Measurements from ENCODE around the gene KLHDC4. TPM values are rescaled to one million over a fixed set of nuclear protein-coding genes. Genes with fewer than 3 reads are reported as not detected.
"Not testable (repeated sequence)": the region's sequence is repeated elsewhere in the genome, so short reads cannot be mapped to it uniquely, and the experiment has no call there.

The KLHDC4 gene
- total RNA-seq, 1 donor: 33.4 TPM

- H3K4me3 ChIP-seq (ENCODE audit: low read length): no peak overlapping the region
- H3K9me3 ChIP-seq (ENCODE audit: low read depth, low read length): no peaks in the 10 kb centered on the region
- peaks cover 18% of the 10 kb centered on the region for H3K4me1 ChIP-seq (ENCODE audit: insufficient read depth, low read length)
- H3K27me3 ChIP-seq (ENCODE audit: insufficient read depth, low read length): no peaks in the 10 kb centered on the region
These were observed 43.1 kb downstream of the KLHDC4 start for GRCh38 chr16:87722590-87723225.

DNA sequence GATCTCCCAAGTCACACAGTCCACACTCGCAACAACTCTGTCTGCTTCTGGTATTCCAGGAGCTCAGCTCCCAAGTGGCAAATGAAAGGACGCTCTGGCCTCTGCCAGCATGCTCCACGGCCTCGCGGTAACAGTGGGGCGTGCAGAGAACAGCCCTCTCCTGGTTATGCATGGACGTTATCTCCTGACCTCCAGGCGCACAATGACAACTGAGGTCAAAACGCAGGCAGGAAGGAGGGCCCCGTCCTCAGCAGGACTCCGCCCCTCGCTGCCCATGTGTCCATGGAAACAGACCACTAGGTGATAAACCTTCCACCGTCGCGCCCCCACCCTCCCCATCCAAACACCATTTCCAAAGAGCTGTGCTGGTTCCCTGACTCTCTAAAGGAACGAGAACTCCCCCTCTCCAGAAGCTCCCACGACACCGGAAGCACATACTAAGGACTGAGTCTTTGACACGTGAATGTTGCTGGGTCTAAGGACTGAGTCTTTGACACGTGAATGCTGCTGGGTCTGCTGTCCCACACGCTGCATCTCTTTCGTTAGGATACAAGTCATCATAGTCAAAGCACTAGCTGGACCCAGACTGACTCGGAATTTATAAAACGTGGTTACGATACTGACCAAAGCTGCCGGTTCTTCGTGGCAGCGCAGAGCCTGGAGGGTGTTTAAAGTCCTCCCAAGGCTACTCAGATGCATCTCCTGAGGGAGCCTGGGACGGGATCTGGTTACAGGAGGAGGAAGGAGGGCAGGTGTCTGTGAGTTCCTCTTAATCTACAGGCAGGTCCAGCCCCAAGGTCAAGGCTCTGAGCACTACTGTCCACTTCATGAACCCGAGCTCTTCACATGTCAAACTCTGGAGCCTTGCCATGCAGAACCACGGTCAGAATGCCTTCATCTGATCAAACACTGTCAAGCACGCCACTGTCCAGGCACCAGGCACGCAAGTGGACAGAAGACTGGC lies 43.9 kb downstream of the KLHDC4 start:
- Histone ChIP-seq H3K27me3 (ENCODE audit: insufficient read depth, low read length) (no peaks in the 10 kb centered on the region), H3K4me1 (ENCODE audit: insufficient read depth, low read length) (peaks cover 18% of the 10 kb centered on the region), H3K9me3 (ENCODE audit: low read depth, low read length) (no peaks in the 10 kb centered on the region), H3K4me3 (ENCODE audit: low read length) (no peak overlapping the region)

- Histone ChIP-seq H3K4me1 (ENCODE audit: insufficient read depth, low read length) (peaks cover 14% of the 10 kb centered on the region), H3K4me3 (ENCODE audit: low read length) (no peak overlapping the region), H3K27me3 (ENCODE audit: insufficient read depth, low read length) (no peaks in the 10 kb centered on the region), H3K9me3 (ENCODE audit: low read depth, low read length) (no peaks in the 10 kb centered on the region)
These were observed 45.3 kb downstream of the KLHDC4 start for GRCh38 chr16:87720446-87720845.

DNA sequence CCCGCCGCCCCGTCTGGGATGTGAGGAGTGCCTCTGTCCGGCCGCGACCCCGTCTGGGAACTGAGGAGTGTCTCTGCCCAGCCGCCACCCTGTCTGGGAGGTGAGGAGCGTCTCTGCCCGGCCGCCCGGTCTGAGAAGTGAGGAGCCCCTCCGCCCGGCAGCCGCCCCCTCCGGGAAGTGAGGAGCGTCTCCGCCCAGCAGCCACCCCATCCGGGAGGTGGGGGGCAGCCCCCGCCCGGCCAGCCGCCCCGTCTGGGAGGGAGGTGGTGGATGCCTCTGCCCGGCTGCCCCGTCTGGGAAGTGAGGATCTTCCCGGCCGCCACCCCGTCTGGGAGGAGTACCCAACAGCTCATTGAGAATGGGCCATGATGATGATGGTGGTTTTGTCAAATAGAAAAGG lies 47.0 kb downstream of the KLHDC4 start:
- not testable (repeated sequence) for H3K27me3 ChIP-seq (ENCODE audit: insufficient read depth, low read length); H3K4me3 ChIP-seq (ENCODE audit: low read length); H3K9me3 ChIP-seq (ENCODE audit: low read depth, low read length)
- peaks cover 23% of the 10 kb centered on the region for H3K4me1 ChIP-seq (ENCODE audit: insufficient read depth, low read length)

DNA sequence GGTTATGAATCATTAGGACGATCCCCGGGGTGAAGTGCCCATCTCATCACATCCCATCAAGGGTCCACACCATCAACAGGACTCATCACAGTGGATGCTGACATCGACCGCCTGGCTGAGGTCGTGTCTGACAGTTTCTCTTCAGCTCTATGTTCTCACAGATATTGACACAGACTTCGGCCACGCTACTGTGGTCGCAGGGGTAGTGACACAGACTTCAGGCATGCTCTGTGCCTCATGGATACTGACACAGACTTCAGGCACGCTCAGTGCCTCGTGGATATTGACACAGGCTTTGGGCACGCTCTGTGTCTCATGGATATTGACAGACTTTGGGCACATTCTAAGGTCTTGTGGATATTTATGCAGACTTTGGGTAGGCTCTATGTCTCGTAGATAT lies 50.1 kb downstream of the KLHDC4 start:
- Histone ChIP-seq H3K27me3 (ENCODE audit: insufficient read depth, low read length) (no peaks in the 10 kb centered on the region), H3K9me3 (ENCODE audit: low read depth, low read length) (no peaks in the 10 kb centered on the region)

GRCh38 chr16:87715231-87715630 lies 50.6 kb downstream of the KLHDC4 start:
- Histone ChIP-seq H3K9me3 (ENCODE audit: low read depth, low read length) (no peaks in the 10 kb centered on the region), H3K4me3 (ENCODE audit: low read length) (no peak overlapping the region), H3K27me3 (ENCODE audit: insufficient read depth, low read length) (no peaks in the 10 kb centered on the region), H3K4me1 (ENCODE audit: insufficient read depth, low read length) (peaks cover 24% of the 10 kb centered on the region)

More for the DNA sequence above, 50.1 kb downstream of the KLHDC4 start:
- H3K4me3 ChIP-seq (ENCODE audit: low read length): no peak overlapping the region
- H3K4me1 ChIP-seq (ENCODE audit: insufficient read depth, low read length): peaks cover 24% of the 10 kb centered on the region

- peaks cover 24% of the 10 kb centered on the region for H3K4me1 ChIP-seq (ENCODE audit: insufficient read depth, low read length)
- no peak overlapping the region for H3K4me3 ChIP-seq (ENCODE audit: low read length)
- no peaks in the 10 kb centered on the region for H3K9me3 ChIP-seq (ENCODE audit: low read depth, low read length)
- H3K27me3 ChIP-seq (ENCODE audit: insufficient read depth, low read length): no peaks in the 10 kb centered on the region
These were observed 52.1 kb downstream of the KLHDC4 start for GRCh38 chr16:87713451-87714229.

- H3K4me3 ChIP-seq (ENCODE audit: low read length): no peak overlapping the region
These were observed 53.5 kb downstream of the KLHDC4 start for GRCh38 chr16:87712184-87712762.

GRCh38 chr16:87710887-87711286 lies 54.9 kb downstream of the KLHDC4 start:
- Histone ChIP-seq H3K9me3 (ENCODE audit: low read depth, low read length) (no peaks in the 10 kb centered on the region), H3K4me3 (ENCODE audit: low read length) (no peak overlapping the region), H3K4me1 (ENCODE audit: insufficient read depth, low read length) (peaks cover 24% of the 10 kb centered on the region), H3K27me3 (ENCODE audit: insufficient read depth, low read length) (no peaks in the 10 kb centered on the region)

More at GRCh38 chr16:87712184-87712762, 53.5 kb downstream of the KLHDC4 start:
- peaks cover 24% of the 10 kb centered on the region for H3K4me1 ChIP-seq (ENCODE audit: insufficient read depth, low read length)
- H3K27me3 ChIP-seq (ENCODE audit: insufficient read depth, low read length): no peaks in the 10 kb centered on the region
- H3K9me3 ChIP-seq (ENCODE audit: low read depth, low read length): no peaks in the 10 kb centered on the region

DNA sequence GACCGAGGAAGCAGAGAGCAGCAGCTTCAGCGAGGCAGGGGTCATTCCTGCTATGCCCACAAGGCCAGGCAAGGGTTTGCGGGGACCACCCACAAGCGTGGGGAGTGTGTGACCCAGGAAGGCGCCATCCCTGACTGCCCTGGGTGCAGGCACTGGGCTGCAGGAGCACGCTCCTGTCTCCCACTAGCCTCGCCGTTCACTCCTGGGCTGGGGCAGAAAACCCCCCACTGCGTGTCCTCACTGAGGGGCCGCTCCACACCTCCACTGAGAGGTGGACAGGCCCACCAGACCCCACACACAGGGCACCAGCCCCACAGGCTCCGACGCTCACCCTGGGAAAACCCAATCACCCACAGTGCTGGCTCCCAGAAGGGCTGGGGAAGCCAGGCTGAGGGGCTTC lies 56.1 kb downstream of the KLHDC4 start:
- H3K4me3 ChIP-seq (ENCODE audit: low read length): no peak overlapping the region
- H3K4me1 ChIP-seq (ENCODE audit: insufficient read depth, low read length): peaks cover 21% of the 10 kb centered on the region
- no peaks in the 10 kb centered on the region for H3K9me3 ChIP-seq (ENCODE audit: low read depth, low read length)
- no peaks in the 10 kb centered on the region for H3K27me3 ChIP-seq (ENCODE audit: insufficient read depth, low read length)

- Histone ChIP-seq H3K9me3 (ENCODE audit: low read depth, low read length) (no peaks in the 10 kb centered on the region), H3K27me3 (ENCODE audit: insufficient read depth, low read length) (no peaks in the 10 kb centered on the region), H3K4me3 (ENCODE audit: low read length) (no peak overlapping the region), H3K4me1 (ENCODE audit: insufficient read depth, low read length) (peaks cover 15% of the 10 kb centered on the region)
These were observed 56.7 kb downstream of the KLHDC4 start for GRCh38 chr16:87708881-87709638.

DNA sequence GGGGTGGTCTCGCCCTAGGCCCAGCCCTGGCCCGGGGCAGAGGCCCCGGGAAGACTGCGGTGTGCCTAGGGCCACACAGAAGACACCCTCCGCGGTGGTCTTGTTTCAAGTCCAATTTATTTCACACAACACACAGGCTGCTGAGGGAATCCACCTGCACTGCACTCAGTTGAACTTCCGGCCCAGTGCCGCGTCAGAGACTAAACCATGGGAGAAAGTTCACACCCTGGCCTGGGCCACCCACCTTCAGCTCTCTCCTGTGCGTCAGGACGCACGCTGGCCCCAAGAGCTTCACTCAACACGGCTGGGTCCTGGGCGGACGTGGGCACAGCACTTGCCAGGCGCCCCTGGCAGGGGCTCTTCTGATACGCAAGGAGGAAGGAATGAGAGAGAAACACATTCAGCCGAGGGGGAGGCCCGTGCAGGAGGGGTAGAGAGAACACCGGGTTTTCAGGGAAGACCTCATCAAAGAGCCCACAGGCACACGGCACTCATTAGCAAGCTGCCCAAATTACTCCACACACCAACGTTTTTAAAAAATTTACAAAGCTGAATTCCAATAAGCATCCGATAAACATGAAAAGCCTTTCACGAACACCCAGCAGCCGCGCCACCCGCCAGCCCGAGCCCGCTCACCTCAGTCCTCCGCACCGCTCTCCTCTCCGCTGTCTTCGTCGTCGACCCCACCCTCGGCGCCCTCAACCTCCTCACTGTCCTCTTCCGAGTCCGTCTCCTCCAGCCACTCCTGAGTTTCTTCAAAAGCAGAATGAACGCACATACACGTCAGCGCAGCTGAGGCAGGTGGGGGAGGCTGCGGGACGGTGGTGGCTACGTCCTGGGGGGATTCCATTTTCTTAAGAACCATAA lies 57.8 kb downstream of the KLHDC4 start:
- Histone ChIP-seq H3K9me3 (ENCODE audit: low read depth, low read length) (no peaks in the 10 kb centered on the region), H3K27me3 (ENCODE audit: insufficient read depth, low read length) (no peaks in the 10 kb centered on the region), H3K4me1 (ENCODE audit: insufficient read depth, low read length) (peaks cover 15% of the 10 kb centered on the region), H3K4me3 (ENCODE audit: low read length) (no peak overlapping the region)

DNA sequence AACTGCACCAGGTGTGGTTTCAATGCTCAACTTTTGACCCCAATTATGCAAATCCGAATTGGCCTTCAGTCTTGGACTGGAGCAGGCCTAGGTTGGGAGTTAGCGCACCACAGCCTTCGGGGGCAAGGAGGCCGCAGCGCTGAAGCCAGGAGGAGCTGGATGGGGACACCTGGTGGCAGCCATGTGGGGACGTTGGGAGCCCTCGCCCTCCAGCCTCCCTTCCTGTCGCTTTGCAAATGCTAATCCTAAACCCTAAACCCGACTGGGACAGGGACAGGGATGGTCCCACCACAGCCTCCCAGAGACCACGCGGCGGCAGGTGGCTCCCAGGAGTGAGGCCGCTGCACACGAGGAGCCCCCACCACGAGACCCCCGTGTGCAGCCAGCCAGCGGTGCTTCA lies 58.7 kb downstream of the KLHDC4 start:
- Histone ChIP-seq H3K27me3 (ENCODE audit: insufficient read depth, low read length) (no peaks in the 10 kb centered on the region), H3K9me3 (ENCODE audit: low read depth, low read length) (no peaks in the 10 kb centered on the region), H3K4me3 (ENCODE audit: low read length) (no peak overlapping the region), H3K4me1 (ENCODE audit: insufficient read depth, low read length) (peaks cover 17% of the 10 kb centered on the region)
